Fibroblast of lung (primary cell): Measurements from ENCODE around the gene CCDC87. TPM values are rescaled to one million over a fixed set of nuclear protein-coding genes. Genes with fewer than 3 reads are reported as not detected.
"Not testable (repeated sequence)": the region's sequence is repeated elsewhere in the genome, so short reads cannot be mapped to it uniquely, and the experiment has no call there.

Source experiments
- DNase-seq, 2 donors: peaks; one replicate each; pipeline versions ENCODE4 v3.0.0 to v3.0.0-alpha.2; 2010; ENCODE audit warnings: low read depth in 2 of 2
- H2AFZ ChIP-seq: 2 replicates; pipeline ENCODE4 v1.5.1; 2012; ENCODE audit warnings: low read length, control low read depth, inconsistent platforms
- H3K27ac ChIP-seq: 2 replicates; pipeline ENCODE4 v1.5.1; 2011; ENCODE audit warnings: low read length, control low read depth; ENCODE audit not compliant: insufficient read depth
- H3K27me3 ChIP-seq: 2 replicates; pipeline ENCODE4 v1.5.1; 2011; ENCODE audit warnings: mild to moderate bottlenecking, low read length; ENCODE audit not compliant: control insufficient read depth, insufficient read depth
- H3K36me3 ChIP-seq: 2 replicates; pipeline ENCODE4 v1.5.1; 2011; ENCODE audit warnings: low read length; ENCODE audit not compliant: control insufficient read depth, insufficient read depth
- H3K4me1 ChIP-seq: 2 replicates; pipeline ENCODE4 v1.5.1; 2011; ENCODE audit warnings: low read length; ENCODE audit not compliant: control insufficient read depth, insufficient read depth; ENCODE audit errors: extremely low read depth
- H3K4me2 ChIP-seq: 2 replicates; pipeline ENCODE4 v1.5.1; 2011; ENCODE audit warnings: low read length, control low read depth; ENCODE audit not compliant: insufficient read depth; ENCODE audit errors: extremely low read depth
- H3K4me3 ChIP-seq, 4 experiments: fragments of 200-600 bp in 1 of 4; sonication (generic) in 1 of 4; replicated peaks in 1 of 4; 2 replicates each; pipeline ENCODE4 v1.5.1; 2011 to 2016; ENCODE audit warnings: low read length in 4 of 4, low read depth in 3 of 4, mild to moderate bottlenecking in 3 of 4, control low read depth in 2 of 4, inconsistent platforms in 1 of 4, mixed read lengths in 1 of 4; ENCODE audit not compliant: insufficient read depth in 1 of 4; ENCODE audit errors: control extremely low read depth in 1 of 4
- H3K79me2 ChIP-seq: 2 replicates; pipeline ENCODE4 v1.5.1; 2012; ENCODE audit warnings: mild to moderate bottlenecking, low read length, inconsistent platforms; ENCODE audit not compliant: control insufficient read depth, insufficient read depth
- H3K9ac ChIP-seq: 2 replicates; pipeline ENCODE4 v1.5.1; 2011; ENCODE audit warnings: mild to moderate bottlenecking, low read length, control low read depth; ENCODE audit not compliant: insufficient read depth
- H3K9me3 ChIP-seq: 2 replicates; pipeline ENCODE4 v1.5.1; 2012; ENCODE audit warnings: low read depth, low read length; ENCODE audit not compliant: control insufficient read depth, insufficient read depth
- H4K20me1 ChIP-seq: 2 replicates; pipeline ENCODE4 v1.5.1; 2011; ENCODE audit warnings: low read length; ENCODE audit not compliant: control insufficient read depth, insufficient read depth; ENCODE audit errors: extremely low read depth
- EZH2 ChIP-seq: IDR thresholded peaks from 2 replicates; pipeline ENCODE4 v1.5.1; 2012; ENCODE audit warnings: low read length, control low read depth, mild to moderate bottlenecking; ENCODE audit errors: missing control alignments
- polyA plus RNA-seq, 2 donors: library from polyadenylated mRNA; depleted of rRNA in 1 of 2; stranded (reverse) in 1 of 2; unstranded in 1 of 2; fragments of >200 nt; gene quantifications; 2 replicates each; pipeline ENCODE4 v1.2.1, GENCODE V29; 2011 to 2012; ENCODE audit warnings: missing spikeins in 1 of 2
- total RNA-seq: library from RNA; depleted of rRNA; stranded (reverse); fragments of >200 nt; gene quantifications from 2 replicates; pipeline ENCODE4 v1.2.1, GENCODE V29; 2014
- TF ChIP-seq, protein P1 (sequence below), 2 donors: IDR thresholded peaks in 1 of 2; conservative IDR thresholded peaks in 1 of 2; 1 replicate in 1 of 2; 2 replicates in 1 of 2; pipeline ENCODE4 v1.5.1; 2011 to 2012; ENCODE audit warnings: low read length in 2 of 2, control low read depth in 1 of 2, inconsistent platforms in 1 of 2, low read depth in 1 of 2, mild to moderate bottlenecking in 1 of 2

CCDC87 gene
- total and polyA plus RNA-seq, 2 donors (not counting 1 experiment from before 2014, with no cell fraction given): 0.11 to 0.33 TPM

DNA sequence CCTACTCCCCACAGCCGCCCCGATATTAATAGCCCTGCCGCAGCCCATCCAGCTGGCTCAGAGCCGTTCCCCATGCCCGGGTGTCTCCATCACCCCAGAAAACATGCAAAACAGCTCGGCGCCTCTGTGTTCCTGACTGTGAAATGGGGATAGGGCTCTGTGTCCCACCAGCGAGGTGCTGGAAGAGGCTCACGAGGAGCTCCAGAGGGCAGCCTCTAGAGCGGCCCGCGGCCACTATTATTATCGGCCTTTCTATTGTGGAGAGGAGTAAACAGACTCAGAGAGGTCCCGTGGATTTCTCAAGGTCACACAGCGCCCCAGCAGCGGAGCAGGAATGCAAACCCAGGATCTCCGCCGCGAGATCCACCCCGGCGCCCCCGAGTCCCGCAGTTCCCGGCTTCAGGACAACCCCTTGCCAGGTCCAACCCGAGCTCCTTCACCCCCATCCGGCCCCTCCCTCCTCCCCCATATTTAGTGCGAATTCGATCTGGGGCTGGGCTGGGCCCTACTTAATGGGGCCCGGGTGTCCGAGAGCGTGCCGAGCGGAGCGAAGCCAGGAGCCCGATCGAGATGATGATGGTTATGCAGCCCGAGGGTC is 46.4 kb downstream of the CCDC87 start, which contains the start of gene ACTN3:
Gene ACTN3 (plus strand): TSS at position 536 of the 598 bp plus-strand sequence. CDS start 35 bp downstream, at position 571.
- H3K27ac ChIP-seq: peak within 1 kb of the TSS; percentile 46

DNA sequence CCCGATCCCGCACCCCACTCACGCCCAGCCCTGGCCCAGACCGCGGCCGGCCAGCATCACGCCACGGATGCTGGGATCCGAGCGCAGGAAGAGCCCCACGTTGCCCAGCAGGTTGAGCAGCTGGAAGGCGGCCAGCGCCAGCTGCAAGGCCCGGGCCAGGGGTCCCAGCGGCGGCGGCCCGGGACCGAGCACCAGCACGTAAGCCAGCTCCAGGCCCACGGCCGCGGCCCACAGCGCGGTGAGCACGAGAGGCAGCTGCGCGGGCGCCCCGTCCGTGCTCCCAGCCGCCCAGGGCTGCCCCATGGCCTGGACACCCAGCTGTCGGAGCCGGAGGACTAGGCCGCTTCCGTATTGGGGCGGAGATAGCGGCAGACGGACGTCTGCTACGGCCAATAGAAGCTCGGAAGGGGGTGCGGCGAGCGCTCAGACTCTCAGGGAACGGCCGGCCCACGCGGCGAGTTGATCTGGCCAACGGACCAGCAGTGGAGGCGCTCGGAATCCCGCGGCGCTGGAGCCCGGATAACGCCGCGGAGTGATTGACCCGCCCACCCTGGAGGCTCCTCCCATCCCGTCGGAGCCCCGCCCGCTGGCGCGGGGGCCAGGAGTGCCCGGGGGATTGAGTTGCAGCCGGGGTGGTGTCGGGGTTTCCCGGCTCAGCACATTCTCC is 47.0 kb downstream of the CCDC87 start, which contains the start of gene ZDHHC24:
Gene ZDHHC24 (minus strand): TSS at position 348 of the 667 bp plus-strand sequence. CDS start 45 bp downstream, at position 303.
- DNase-seq: peak; percentile 97
- H3K9me3 ChIP-seq: no peaks in the 10 kb centered on the region
- no peaks in the 10 kb centered on the region for H4K20me1 ChIP-seq
- H3K79me2 ChIP-seq: no peaks in the 10 kb centered on the region
- peaks cover 8% of the 10 kb centered on the region for H3K4me1 ChIP-seq
- H3K27me3 ChIP-seq: peaks cover 17% of the 10 kb centered on the region
- peak within 1 kb of the TSS; percentile 44 to 83 (median 70) for H3K4me3 ChIP-seq
- no peak for TF ChIP-seq EZH2
- TF ChIP-seq, protein P1, sequence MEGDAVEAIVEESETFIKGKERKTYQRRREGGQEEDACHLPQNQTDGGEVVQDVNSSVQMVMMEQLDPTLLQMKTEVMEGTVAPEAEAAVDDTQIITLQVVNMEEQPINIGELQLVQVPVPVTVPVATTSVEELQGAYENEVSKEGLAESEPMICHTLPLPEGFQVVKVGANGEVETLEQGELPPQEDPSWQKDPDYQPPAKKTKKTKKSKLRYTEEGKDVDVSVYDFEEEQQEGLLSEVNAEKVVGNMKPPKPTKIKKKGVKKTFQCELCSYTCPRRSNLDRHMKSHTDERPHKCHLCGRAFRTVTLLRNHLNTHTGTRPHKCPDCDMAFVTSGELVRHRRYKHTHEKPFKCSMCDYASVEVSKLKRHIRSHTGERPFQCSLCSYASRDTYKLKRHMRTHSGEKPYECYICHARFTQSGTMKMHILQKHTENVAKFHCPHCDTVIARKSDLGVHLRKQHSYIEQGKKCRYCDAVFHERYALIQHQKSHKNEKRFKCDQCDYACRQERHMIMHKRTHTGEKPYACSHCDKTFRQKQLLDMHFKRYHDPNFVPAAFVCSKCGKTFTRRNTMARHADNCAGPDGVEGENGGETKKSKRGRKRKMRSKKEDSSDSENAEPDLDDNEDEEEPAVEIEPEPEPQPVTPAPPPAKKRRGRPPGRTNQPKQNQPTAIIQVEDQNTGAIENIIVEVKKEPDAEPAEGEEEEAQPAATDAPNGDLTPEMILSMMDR (conservative IDR thresholded peaks at IDR 0.05 in 1 of 2, IDR thresholded peaks at IDR 0.05 in 1 of 2; ENCODE audit: low read depth in 1 of 2, low read length in 2 of 2): no peak
- H3K4me2 ChIP-seq: peak within 1 kb of the TSS; percentile 93
- peak within 1 kb of the TSS; percentile 46 for H3K27ac ChIP-seq
- H2AFZ ChIP-seq: peak within 1 kb of the TSS; percentile 51
- peak within 1 kb of the TSS; percentile 78 for H3K9ac ChIP-seq
- peaks cover 4% of the 10 kb centered on the region for H3K36me3 ChIP-seq

More for the DNA sequence above, 46.4 kb downstream of the CCDC87 start, which contains the start of gene ACTN3:
- Histone ChIP-seq H3K9ac (peak within 1 kb of the TSS; percentile 78), H2AFZ (peak within 1 kb of the TSS; percentile 51), H3K4me3 (peak within 1 kb of the TSS; percentile 44 to 83 (median 70)), H3K36me3 (peaks cover 4% of the 10 kb centered on the region), H3K4me1 (peaks cover 8% of the 10 kb centered on the region), H3K9me3 (no peaks in the 10 kb centered on the region), H3K4me2 (peak within 1 kb of the TSS; percentile 93), H4K20me1 (no peaks in the 10 kb centered on the region), H3K79me2 (no peaks in the 10 kb centered on the region), H3K27me3 (peaks cover 19% of the 10 kb centered on the region)
- TF ChIP-seq, protein P1 (conservative IDR thresholded peaks at IDR 0.05 in 1 of 2, IDR thresholded peaks at IDR 0.05 in 1 of 2; ENCODE audit: low read depth in 1 of 2, low read length in 2 of 2): no peak
- TF ChIP-seq EZH2: peak; percentile 46
- peak; percentile 27 to 37 for DNase-seq

DNA sequence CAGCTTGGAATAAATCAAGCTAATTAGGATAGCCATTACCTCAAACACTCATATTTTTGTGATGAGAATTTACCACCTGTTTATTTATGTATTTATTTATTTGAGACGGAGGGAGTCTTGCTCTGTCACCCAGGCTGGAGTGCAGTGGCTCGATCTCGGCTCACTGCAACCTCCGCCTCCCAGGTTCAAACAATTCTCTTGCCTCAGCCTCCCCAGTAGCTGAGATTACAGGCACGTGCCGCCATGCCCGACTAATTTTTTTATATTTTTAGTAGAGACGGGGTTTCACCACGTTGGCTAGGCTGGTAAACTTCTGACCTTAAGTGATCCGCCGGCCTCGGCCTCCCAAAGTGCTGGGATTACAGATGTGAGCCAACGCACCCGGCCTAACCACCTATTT is 47.9 kb downstream of the CCDC87 start:
- not testable (repeated sequence) for H3K9ac ChIP-seq, H4K20me1 ChIP-seq, H3K27ac ChIP-seq, H3K4me1 ChIP-seq, H3K79me2 ChIP-seq, H3K9me3 ChIP-seq, H2AFZ ChIP-seq, DNase-seq, H3K36me3 ChIP-seq
- Histone ChIP-seq H3K4me2 (peak overlapping the region; percentile 93), H3K4me3 (peak overlapping the region; percentile 43 to 83 (median 70)), H3K27me3 (peaks cover 16% of the 10 kb centered on the region)
